Raji (cell line): ENCODE data around the gene WFDC1.

Source experiments
- POLR2A ChIP-seq: IDR thresholded peaks from 2 replicates; pipeline ENCODE4 v1.6.1; 2011; ENCODE audit warnings: low read depth, low read length, control low read depth; ENCODE audit not compliant: insufficient read depth

WFDC1 gene

GRCh38 chr16:84283314-84284153 lies 11.1 kb upstream of the WFDC1 start:
- TF ChIP-seq POLR2A, result no peak

GRCh38 chr16:84284154-84284722 lies 10.4 kb upstream of the WFDC1 start:
- TF ChIP-seq POLR2A, result no peak

GRCh38 chr16:84286578-84287240 lies 8.0 kb upstream of the WFDC1 start:
- TF ChIP-seq POLR2A, result no peak

GRCh38 chr16:84288902-84289301 lies 5.8 kb upstream of the WFDC1 start:
- TF ChIP-seq POLR2A, result no peak

- TF ChIP-seq POLR2A, result no peak
These were observed 3.5 kb upstream of the WFDC1 start for GRCh38 chr16:84291226-84291625.

GRCh38 chr16:84292011-84292410 lies 2.7 kb upstream of the WFDC1 start:
- no peak for TF ChIP-seq POLR2A

- no peak for TF ChIP-seq POLR2A
These were observed 1.3 kb upstream of the WFDC1 start for GRCh38 chr16:84293406-84293805.

GRCh38 chr16:84294117-84294516 lies 561 bp upstream of the WFDC1 start:
- no peak for TF ChIP-seq POLR2A

- TF ChIP-seq POLR2A, result no peak
These were observed 654 bp downstream of the WFDC1 start for GRCh38 chr16:84295203-84295860.

GRCh38 chr16:84298376-84298899 lies 3.8 kb downstream of the WFDC1 start:
- TF ChIP-seq POLR2A, result no peak

GRCh38 chr16:84299734-84300440 lies 5.2 kb downstream of the WFDC1 start:
- TF ChIP-seq POLR2A, result no peak

- TF ChIP-seq POLR2A, result no peak
These were observed 7.7 kb downstream of the WFDC1 start for GRCh38 chr16:84302111-84302954.

GRCh38 chr16:84303023-84303422 lies 8.3 kb downstream of the WFDC1 start:
- no peak for TF ChIP-seq POLR2A

- TF ChIP-seq POLR2A, result no peak
These were observed 8.8 kb downstream of the WFDC1 start for GRCh38 chr16:84303516-84303915.

GRCh38 chr16:84306564-84306963 lies 11.9 kb downstream of the WFDC1 start:
- TF ChIP-seq POLR2A, result no peak
